Uterus (tissue), 4 donors: ENCODE results near the gene DNAH1. TPM values are rescaled to one million over a fixed set of nuclear protein-coding genes. Genes with fewer than 3 reads are reported as not detected.

Source experiments
- DNase-seq, 2 donors: peaks; one replicate each; pipeline ENCODE4 v3.0.0-alpha.2; 2019 to 2020
- H3K27ac ChIP-seq, 2 donors: fragments of 200-600 bp; sonication (generic); 1 replicate in 1 of 2; 2 replicates in 1 of 2; pipeline ENCODE4 v1.5.1; 2016 to 2018
- H3K27me3 ChIP-seq, 2 donors: fragments of 200-600 bp; sonication (generic); one replicate each; pipeline ENCODE4 v1.5.1; 2018 to 2019; ENCODE audit warnings: control low read depth in 1 of 2
- H3K36me3 ChIP-seq, 2 donors: fragments of 200-600 bp; sonication (generic); one replicate each; pipeline ENCODE4 v1.5.1; 2019; ENCODE audit warnings: control low read depth in 1 of 2
- H3K4me1 ChIP-seq, 2 donors: fragments of 200-600 bp; sonication (generic); one replicate each; pipeline ENCODE4 v1.5.1; 2018 to 2019; ENCODE audit warnings: control low read depth in 1 of 2
- H3K4me3 ChIP-seq, 2 donors: fragments of 200-600 bp; sonication (generic); 1 replicate in 1 of 2; 2 replicates in 1 of 2; pipeline ENCODE4 v1.5.1; 2018 to 2019; ENCODE audit warnings: mild to moderate bottlenecking in 1 of 2
- H3K9me3 ChIP-seq, 2 donors: fragments of 200-600 bp; sonication (generic); one replicate each; pipeline ENCODE4 v1.5.1; 2019; ENCODE audit warnings: control low read depth in 1 of 2
- CTCF ChIP-seq, 4 experiments: fragments of 200-600 bp in 2 of 4; fragments of 450-650 bp in 2 of 4; sonication (generic) in 2 of 4; IDR thresholded peaks; one replicate each; pipeline ENCODE4 v1.5.1; 2016 to 2019; ENCODE audit warnings: antibody characterized with exemption in 4 of 4, mild to moderate bottlenecking in 2 of 4, moderate library complexity in 1 of 4
- POLR2A ChIP-seq, 2 donors: fragments of 450-650 bp; IDR thresholded peaks; one replicate each; pipeline ENCODE4 v1.6.1; 2016; ENCODE audit warnings: antibody characterized with exemption in 2 of 2, mild to moderate bottlenecking in 1 of 2, moderate library complexity in 1 of 2
- intact Hi-C: fragments of 100-400 bp; cut with DNase I; formaldehyde crosslinking; loops from one replicate; pipeline ENCODE4 v1.15.1; 2023; ENCODE audit warnings: low total_unique reads
- total RNA-seq, 4 donors: library from RNA; depleted of rRNA in 3 of 4; stranded (reverse); fragments of >200 nt in 3 of 4; gene quantifications; one replicate each; pipeline versions ENCODE4 v1.1.0 to v1.2.4, GENCODE V29; 2014 to 2023
- donor health status: DM: yes; HTN: yes; CAD: no.

Gene DNAH1
- total RNA-seq, 4 donors from 2014 or later, result 5.1 to 46.2 (median 11.0) TPM

- H3K4me1 ChIP-seq, result no peaks in the 10 kb centered on the region
- H3K36me3 ChIP-seq, result no peaks in the 10 kb centered on the region
- no peaks in the 10 kb centered on the region for H3K27me3 ChIP-seq
- TF ChIP-seq CTCF (IDR thresholded peaks at IDR 0.05) (no peak), POLR2A (IDR thresholded peaks at IDR 0.05) (no peak)
- peak in 1 of 2 donors; percentile 17 for DNase-seq
- H3K4me3 ChIP-seq, result no peak overlapping the region
- intact Hi-C loops, result no loop called here
- no peak overlapping the region for H3K27ac ChIP-seq
- H3K9me3 ChIP-seq, result no peaks in the 10 kb centered on the region
Measured at GRCh38 chr3:52437326-52438103, 121.4 kb downstream of the DNAH1 start.

DNA sequence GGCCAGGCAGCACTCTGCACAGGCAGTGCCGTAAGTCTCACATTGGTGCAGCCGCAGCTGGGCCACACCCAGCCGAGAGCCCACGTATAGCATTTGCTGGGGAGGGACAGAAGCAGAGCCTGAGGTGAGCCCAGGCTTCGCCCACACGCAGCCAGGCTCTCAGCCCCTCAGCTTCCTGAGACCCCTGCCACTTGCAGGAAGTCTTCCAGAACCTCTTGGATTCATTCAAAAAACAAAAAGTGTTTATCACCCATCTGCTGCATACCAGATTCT, 121.9 kb downstream of the DNAH1 start:
- no peaks in the 10 kb centered on the region for H3K36me3 ChIP-seq
- H3K27ac ChIP-seq, result no peak overlapping the region
- H3K4me1 ChIP-seq, result no peaks in the 10 kb centered on the region
- no peak overlapping the region for H3K4me3 ChIP-seq
- no peak for DNase-seq
- intact Hi-C loops, result no loop called here
- no peaks in the 10 kb centered on the region for H3K27me3 ChIP-seq
- TF ChIP-seq POLR2A (IDR thresholded peaks at IDR 0.05), result no peak
- TF ChIP-seq CTCF (IDR thresholded peaks at IDR 0.05), result no peak
- no peaks in the 10 kb centered on the region for H3K9me3 ChIP-seq

- no peaks in the 10 kb centered on the region for H3K27me3 ChIP-seq
- no peaks in the 10 kb centered on the region for H3K4me1 ChIP-seq
- TF ChIP-seq POLR2A (IDR thresholded peaks at IDR 0.05) (no peak), CTCF (IDR thresholded peaks at IDR 0.05) (no peak)
- intact Hi-C loops, result no loop called here
- H3K9me3 ChIP-seq, result no peaks in the 10 kb centered on the region
- H3K27ac ChIP-seq, result no peak overlapping the region
- DNase-seq, result no peak
- H3K4me3 ChIP-seq, result no peak overlapping the region
- H3K36me3 ChIP-seq, result no peaks in the 10 kb centered on the region
Measured at GRCh38 chr3:52438579-52439425, 122.7 kb downstream of the DNAH1 start.

- Histone ChIP-seq H3K4me1 (no peaks in the 10 kb centered on the region), H3K27ac (no peak overlapping the region), H3K36me3 (no peaks in the 10 kb centered on the region), H3K27me3 (no peaks in the 10 kb centered on the region), H3K9me3 (no peaks in the 10 kb centered on the region), H3K4me3 (no peak overlapping the region)
- intact Hi-C loops, result no loop called here
- TF ChIP-seq CTCF (IDR thresholded peaks at IDR 0.05), result no peak
- no peak for TF ChIP-seq POLR2A (IDR thresholded peaks at IDR 0.05)
- DNase-seq, result no peak
Measured at GRCh38 chr3:52439426-52440248, 123.5 kb downstream of the DNAH1 start.

- TF ChIP-seq POLR2A (IDR thresholded peaks at IDR 0.05), result no peak
- no peak for TF ChIP-seq CTCF (IDR thresholded peaks at IDR 0.05)
- DNase-seq, result no peak
- Histone ChIP-seq H3K4me3 (no peak overlapping the region), H3K4me1 (no peaks in the 10 kb centered on the region), H3K27ac (no peak overlapping the region), H3K27me3 (no peaks in the 10 kb centered on the region), H3K36me3 (no peaks in the 10 kb centered on the region), H3K9me3 (no peaks in the 10 kb centered on the region)
- intact Hi-C loops, result no loop called here
Measured at GRCh38 chr3:52440249-52440551, 124.1 kb downstream of the DNAH1 start.
